Nephron (organoid): ENCODE measurements around the gene CNTN4.
A peak's percentile ranks its signal among the peaks of the same experiment; 100 is the strongest.

ENCODE experiments used
- H3K27ac Mint-ChIP-seq, 3 experiments: 2 replicates each; pipeline ENCODE4 v1.8.0; 2020; ENCODE audit warnings: mixed read lengths in 3 of 3, mild to moderate bottlenecking in 2 of 3, moderate library complexity in 1 of 3
- H3K27me3 Mint-ChIP-seq: 2 replicates; pipeline ENCODE4 v1.8.0; 2021; ENCODE audit warnings: low read depth, mild to moderate bottlenecking, moderate library complexity, mixed read lengths
- H3K36me3 Mint-ChIP-seq: 2 replicates; pipeline ENCODE4 v1.8.0; 2020; ENCODE audit warnings: low read depth, mixed read lengths
- H3K4me1 Mint-ChIP-seq: 2 replicates; pipeline ENCODE4 v1.8.0; 2020; ENCODE audit warnings: mixed read lengths
- H3K4me3 Mint-ChIP-seq, 3 experiments: 2 replicates each; pipeline ENCODE4 v1.8.0; 2020; ENCODE audit warnings: mild to moderate bottlenecking in 3 of 3, mixed read lengths in 3 of 3, moderate library complexity in 2 of 3
- H3K9me3 Mint-ChIP-seq: 2 replicates; pipeline ENCODE4 v1.8.0; 2020; ENCODE audit warnings: mixed read lengths
- TF ChIP-seq, protein P1 (sequence below), 3 experiments: fragments of 200-600 bp; sonication (generic); IDR thresholded peaks; one replicate each; pipeline ENCODE4 v1.5.0; 2021; ENCODE audit warnings: antibody characterized with exemption in 3 of 3; ENCODE audit not compliant: unreplicated experiment in 3 of 3

CNTN4 gene

DNA sequence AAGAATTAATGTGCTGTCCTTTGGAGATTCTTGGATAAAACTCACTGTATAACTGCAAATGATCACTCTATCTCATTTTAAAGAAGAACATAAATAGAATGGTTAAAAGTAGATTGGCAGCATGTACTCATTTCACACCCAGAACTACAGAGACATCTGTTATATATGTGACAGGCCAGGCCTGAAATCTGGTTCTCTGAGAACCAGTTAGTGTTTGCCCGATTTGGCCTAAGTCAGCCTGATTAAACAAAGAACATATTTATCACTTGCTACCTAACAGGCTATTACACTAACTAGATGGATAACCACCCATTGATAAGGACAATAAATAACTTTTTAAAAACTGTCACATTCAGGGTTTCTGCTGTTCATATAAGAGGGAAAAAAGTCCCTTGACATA is 460.1 kb downstream of the CNTN4 start:
- no peak overlapping the region for H3K27ac Mint-ChIP-seq
- H3K4me3 Mint-ChIP-seq, result no peak overlapping the region
- no peaks in the 10 kb centered on the region for H3K36me3 Mint-ChIP-seq
- H3K27me3 Mint-ChIP-seq, result peaks cover 3% of the 10 kb centered on the region
- TF ChIP-seq, protein P1, sequence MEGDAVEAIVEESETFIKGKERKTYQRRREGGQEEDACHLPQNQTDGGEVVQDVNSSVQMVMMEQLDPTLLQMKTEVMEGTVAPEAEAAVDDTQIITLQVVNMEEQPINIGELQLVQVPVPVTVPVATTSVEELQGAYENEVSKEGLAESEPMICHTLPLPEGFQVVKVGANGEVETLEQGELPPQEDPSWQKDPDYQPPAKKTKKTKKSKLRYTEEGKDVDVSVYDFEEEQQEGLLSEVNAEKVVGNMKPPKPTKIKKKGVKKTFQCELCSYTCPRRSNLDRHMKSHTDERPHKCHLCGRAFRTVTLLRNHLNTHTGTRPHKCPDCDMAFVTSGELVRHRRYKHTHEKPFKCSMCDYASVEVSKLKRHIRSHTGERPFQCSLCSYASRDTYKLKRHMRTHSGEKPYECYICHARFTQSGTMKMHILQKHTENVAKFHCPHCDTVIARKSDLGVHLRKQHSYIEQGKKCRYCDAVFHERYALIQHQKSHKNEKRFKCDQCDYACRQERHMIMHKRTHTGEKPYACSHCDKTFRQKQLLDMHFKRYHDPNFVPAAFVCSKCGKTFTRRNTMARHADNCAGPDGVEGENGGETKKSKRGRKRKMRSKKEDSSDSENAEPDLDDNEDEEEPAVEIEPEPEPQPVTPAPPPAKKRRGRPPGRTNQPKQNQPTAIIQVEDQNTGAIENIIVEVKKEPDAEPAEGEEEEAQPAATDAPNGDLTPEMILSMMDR (IDR thresholded peaks at IDR 0.05; ENCODE audit: unreplicated experiment in 3 of 3), result no peak
- no peaks in the 10 kb centered on the region for H3K4me1 Mint-ChIP-seq
- no peaks in the 10 kb centered on the region for H3K9me3 Mint-ChIP-seq

DNA sequence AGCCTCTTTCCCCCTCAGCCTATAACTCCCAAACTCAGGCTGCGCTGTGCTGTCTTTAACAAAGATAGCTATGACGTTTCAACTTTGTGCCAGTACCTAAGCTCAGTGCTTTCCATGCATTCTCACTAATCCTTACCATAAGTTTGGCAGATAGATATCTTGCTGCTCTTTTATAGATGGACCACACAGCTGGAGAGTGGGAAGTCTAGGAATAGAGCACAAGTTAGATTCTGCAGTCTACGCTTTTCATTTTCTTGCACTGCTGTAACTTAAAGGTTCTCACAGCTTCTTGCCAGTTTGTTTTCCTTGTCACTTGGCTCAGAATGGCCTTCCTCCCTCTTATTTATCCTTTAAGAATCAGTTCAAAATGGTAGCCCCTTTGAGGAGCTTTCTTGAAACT is 468.8 kb downstream of the CNTN4 start:
- TF ChIP-seq, protein P1 (IDR thresholded peaks at IDR 0.05; ENCODE audit: unreplicated experiment in 3 of 3), result no peak
- H3K4me3 Mint-ChIP-seq, result peak overlapping the region in 1 of 3 experiments; percentile 26

DNA sequence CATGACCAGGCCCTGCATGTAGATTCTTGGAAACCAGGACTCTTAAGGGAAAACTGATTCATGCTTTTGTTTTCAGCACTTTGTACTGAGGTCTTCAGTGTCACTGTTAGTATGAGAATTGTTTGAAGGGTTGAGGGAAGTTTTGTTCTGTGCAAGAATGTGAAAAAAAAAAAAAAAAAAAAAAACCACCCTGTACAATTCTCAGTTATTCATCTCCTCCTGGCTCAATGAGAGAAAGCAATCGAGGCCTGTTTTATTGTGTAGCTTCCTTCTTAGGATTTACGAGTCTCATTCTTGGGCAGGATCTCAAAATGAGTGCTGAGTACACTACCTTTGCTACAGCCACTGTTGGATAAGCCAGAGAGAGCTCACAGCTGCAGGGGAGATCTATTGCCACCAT is 469.5 kb downstream of the CNTN4 start:
- Mint-ChIP-seq H3K4me3 (peak overlapping the region in 2 of 3 experiments; percentile 10 to 26), H3K27ac (peak overlapping the region; percentile 78 to 99 (median 96)), H3K27me3 (no peaks in the 10 kb centered on the region), H3K9me3 (no peaks in the 10 kb centered on the region), H3K36me3 (peaks cover 4% of the 10 kb centered on the region), H3K4me1 (peaks cover 24% of the 10 kb centered on the region)
- TF ChIP-seq, protein P1 (IDR thresholded peaks at IDR 0.05; ENCODE audit: unreplicated experiment in 3 of 3), result no peak

More for the DNA sequence above, 468.8 kb downstream of the CNTN4 start:
- Mint-ChIP-seq H3K36me3 (peaks cover 4% of the 10 kb centered on the region), H3K9me3 (no peaks in the 10 kb centered on the region), H3K4me1 (peaks cover 24% of the 10 kb centered on the region), H3K27me3 (peaks cover 3% of the 10 kb centered on the region), H3K27ac (peak overlapping the region; percentile 78 to 99 (median 96))

DNA sequence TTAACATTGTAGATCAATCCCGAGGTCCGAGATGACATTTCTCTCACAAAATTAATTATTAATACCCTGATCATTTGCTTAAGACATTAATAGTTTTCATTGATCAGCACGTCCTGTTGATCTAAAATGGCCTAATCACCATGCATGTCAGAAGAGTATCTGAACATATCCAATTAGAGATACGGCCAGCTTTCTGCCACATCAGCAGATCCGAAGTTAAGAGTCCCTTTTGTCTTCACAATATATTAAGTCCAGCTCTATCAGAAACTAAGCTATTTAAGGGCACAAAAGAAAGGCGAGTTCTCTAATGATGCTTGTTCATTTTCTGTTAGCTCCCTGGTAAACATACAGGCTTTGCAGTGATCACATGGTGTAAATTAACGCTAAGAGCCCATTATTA is 470.3 kb downstream of the CNTN4 start:
- Mint-ChIP-seq H3K36me3 (peaks cover 4% of the 10 kb centered on the region), H3K27ac (peak overlapping the region; percentile 78 to 99 (median 96)), H3K9me3 (no peaks in the 10 kb centered on the region), H3K4me3 (no peak overlapping the region), H3K4me1 (peaks cover 24% of the 10 kb centered on the region), H3K27me3 (no peaks in the 10 kb centered on the region)
- TF ChIP-seq, protein P1 (IDR thresholded peaks at IDR 0.05; ENCODE audit: unreplicated experiment in 3 of 3), result no peak

DNA sequence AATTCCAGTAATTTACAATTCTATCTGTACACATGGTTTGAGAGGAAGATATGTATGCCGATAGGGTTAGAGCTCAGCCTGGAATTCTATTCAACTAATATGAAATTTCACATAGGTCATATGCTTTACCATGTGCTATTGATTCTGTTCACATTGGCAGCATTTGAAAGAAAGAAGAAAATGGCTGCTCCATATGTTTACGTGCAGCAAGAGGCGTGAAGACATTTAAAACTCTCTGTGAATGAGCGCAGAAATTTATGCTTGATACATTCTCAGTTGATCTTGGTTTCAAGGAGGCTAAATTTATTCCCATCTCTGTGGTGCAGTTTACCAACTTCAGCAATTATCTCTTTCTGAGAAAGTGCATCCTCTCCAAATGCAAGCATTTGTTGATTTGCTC is 478.9 kb downstream of the CNTN4 start:
- no peaks in the 10 kb centered on the region for H3K27me3 Mint-ChIP-seq
- H3K9me3 Mint-ChIP-seq, result no peaks in the 10 kb centered on the region
- H3K4me1 Mint-ChIP-seq, result peaks cover 9% of the 10 kb centered on the region
- no peaks in the 10 kb centered on the region for H3K36me3 Mint-ChIP-seq
- TF ChIP-seq, protein P1 (IDR thresholded peaks at IDR 0.05; ENCODE audit: unreplicated experiment in 3 of 3), result no peak
- no peak overlapping the region for H3K27ac Mint-ChIP-seq
- no peak overlapping the region for H3K4me3 Mint-ChIP-seq

DNA sequence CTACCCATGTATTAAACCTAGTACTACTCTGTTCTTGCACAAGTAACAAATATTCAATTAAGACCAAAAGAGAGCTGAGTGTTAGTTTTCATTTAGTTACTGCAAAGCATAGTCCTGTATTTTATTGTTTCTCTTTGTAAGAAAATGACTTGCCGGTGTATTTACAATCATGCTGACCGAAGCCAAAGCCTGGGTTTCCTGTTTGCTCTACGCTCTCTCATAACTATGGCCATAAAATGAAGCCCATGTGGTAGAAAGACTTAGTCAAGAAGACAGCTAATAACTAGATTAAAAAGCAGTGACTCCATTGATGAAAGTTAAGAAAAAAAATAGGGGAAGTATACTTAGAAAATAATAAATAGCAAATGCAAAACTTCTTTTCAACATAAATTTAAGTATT is 479.9 kb downstream of the CNTN4 start:
- TF ChIP-seq, protein P1 (IDR thresholded peaks at IDR 0.05; ENCODE audit: unreplicated experiment in 3 of 3), result no peak
- no peak overlapping the region for H3K4me3 Mint-ChIP-seq
- no peaks in the 10 kb centered on the region for H3K9me3 Mint-ChIP-seq
- peaks cover 9% of the 10 kb centered on the region for H3K4me1 Mint-ChIP-seq
- H3K27me3 Mint-ChIP-seq, result no peaks in the 10 kb centered on the region
- no peaks in the 10 kb centered on the region for H3K36me3 Mint-ChIP-seq
- no peak overlapping the region for H3K27ac Mint-ChIP-seq
